NCI-H1105 treated with DMSO at 0.1 percent for 48 hours (cell line): ENCODE data around the gene EGFL8.
"Not testable (repeated sequence)": the region's sequence is repeated elsewhere in the genome, so short reads cannot be mapped to it uniquely, and the experiment has no call there.

Source experiments
- DNase-seq: peaks from one replicate; lab custom pipeline; 2025; lab: John Stamatoyannopoulos, UW

EGFL8 gene

GRCh38 chr6:32164295-32164694 is at the start of gene EGFL8:
Gene EGFL8, plus strand, starts transcription at chr6:32164595. Its CDS starts 1,571 bp downstream, at chr6:32166166.
- DNase-seq, result no peak

GRCh38 chr6:32114796-32115195 is 49.6 kb upstream of the EGFL8 start:
- DNase-seq, result no peak

- no peak for DNase-seq
Observed at GRCh38 chr6:32115623-32116022, 48.8 kb upstream of the EGFL8 start.

GRCh38 chr6:32116674-32117073 is 47.7 kb upstream of the EGFL8 start:
- DNase-seq, result no peak

- DNase-seq, result no peak
Observed at GRCh38 chr6:32117461-32117860, 46.9 kb upstream of the EGFL8 start.

- peak; percentile 68 for DNase-seq
Observed at GRCh38 chr6:32118782-32119628, 45.4 kb upstream of the EGFL8 start.

- no peak for DNase-seq
Observed at GRCh38 chr6:32120573-32121059, 43.8 kb upstream of the EGFL8 start.

GRCh38 chr6:32123681-32124080 is 40.7 kb upstream of the EGFL8 start:
- DNase-seq, result no peak

GRCh38 chr6:32126880-32127279 is 37.5 kb upstream of the EGFL8 start:
- no peak for DNase-seq

- DNase-seq, result no peak
Observed at GRCh38 chr6:32127409-32127716, 37.0 kb upstream of the EGFL8 start.

- peak; percentile 100 for DNase-seq
Observed at GRCh38 chr6:32127717-32128592, 36.4 kb upstream of the EGFL8 start, which contains the start of gene ATF6B. Gene ATF6B, minus strand, starts transcription at chr6:32128246. Its CDS starts 39 bp downstream, at chr6:32128207.

- DNase-seq, result no peak
Observed at GRCh38 chr6:32128751-32129296, 35.6 kb upstream of the EGFL8 start.

- DNase-seq, result peak; percentile 85
Observed at GRCh38 chr6:32129297-32130088, 34.9 kb upstream of the EGFL8 start.

GRCh38 chr6:32131439-32131948 is 32.9 kb upstream of the EGFL8 start:
- DNase-seq, result no peak

- no peak for DNase-seq
Observed at GRCh38 chr6:32132110-32132509, 32.3 kb upstream of the EGFL8 start.

- DNase-seq, result no peak
Observed at GRCh38 chr6:32133786-32134185, 30.6 kb upstream of the EGFL8 start.

- DNase-seq, result no peak
Observed at GRCh38 chr6:32137454-32137853, 26.9 kb upstream of the EGFL8 start.

GRCh38 chr6:32139590-32139989 is 24.8 kb upstream of the EGFL8 start:
- no peak for DNase-seq

- no peak for DNase-seq
Observed at GRCh38 chr6:32140420-32141046, 23.9 kb upstream of the EGFL8 start.

GRCh38 chr6:32144238-32144637 is 20.2 kb upstream of the EGFL8 start:
- DNase-seq, result not testable (repeated sequence)

- no peak for DNase-seq
Observed at GRCh38 chr6:32146287-32146686, 18.1 kb upstream of the EGFL8 start.
